ENCODE measurements around the gene B3GALT4.

B3GALT4 gene

GRCh38 chr6:33276864-33277662, at the start of gene B3GALT4:
Gene B3GALT4, plus strand, starts transcription at chr6:33277123. Its CDS starts 297 bp downstream, at chr6:33277420.
- in situ Hi-C loops (cut with HindIII; ENCODE audit: low sequenced_read_pairs) = no loop called here

- in situ Hi-C loops (cut with HindIII; ENCODE audit: low sequenced_read_pairs) = no loop called here
Measured at GRCh38 chr6:33235221-33235634, 41.7 kb upstream of the B3GALT4 start.

GRCh38 chr6:33236328-33236727, 40.6 kb upstream of the B3GALT4 start:
- in situ Hi-C loops (cut with HindIII; ENCODE audit: low sequenced_read_pairs) = no loop called here

GRCh38 chr6:33236852-33237251, 40.1 kb upstream of the B3GALT4 start:
- in situ Hi-C loops (cut with HindIII; ENCODE audit: low sequenced_read_pairs) = no loop called here

- in situ Hi-C loops (cut with HindIII; ENCODE audit: low sequenced_read_pairs) = no loop called here
Measured at GRCh38 chr6:33237741-33238140, 39.2 kb upstream of the B3GALT4 start.

- in situ Hi-C loops (cut with HindIII; ENCODE audit: low sequenced_read_pairs) = no loop called here
Measured at GRCh38 chr6:33241968-33242367, 35.0 kb upstream of the B3GALT4 start.

GRCh38 chr6:33243476-33243875, 33.4 kb upstream of the B3GALT4 start:
- in situ Hi-C loops (cut with HindIII; ENCODE audit: low sequenced_read_pairs) = no loop called here

GRCh38 chr6:33247977-33248642, 28.8 kb upstream of the B3GALT4 start:
- in situ Hi-C loops (cut with HindIII; ENCODE audit: low sequenced_read_pairs) = no loop called here

GRCh38 chr6:33248643-33248931, 28.3 kb upstream of the B3GALT4 start:
- in situ Hi-C loops (cut with HindIII; ENCODE audit: low sequenced_read_pairs) = no loop called here

GRCh38 chr6:33248932-33249731, 27.8 kb upstream of the B3GALT4 start:
- in situ Hi-C loops (cut with HindIII; ENCODE audit: low sequenced_read_pairs) = no loop called here

- in situ Hi-C loops (cut with HindIII; ENCODE audit: low sequenced_read_pairs) = loop anchor here (25.0 kb wide), 1 partner anchor 113 kb away; no protein-coding TSS in a partner anchor
Measured at GRCh38 chr6:33249732-33250630, 26.9 kb upstream of the B3GALT4 start.

- in situ Hi-C loops (cut with HindIII; ENCODE audit: low sequenced_read_pairs) = loop anchor here (25.0 kb wide), 1 partner anchor 113 kb away; no protein-coding TSS in a partner anchor
Measured at GRCh38 chr6:33250731-33251130, 26.2 kb upstream of the B3GALT4 start.

- in situ Hi-C loops (cut with HindIII; ENCODE audit: low sequenced_read_pairs) = loop anchor here (25.0 kb wide), 1 partner anchor 114 kb away; no protein-coding TSS in a partner anchor
Measured at GRCh38 chr6:33251395-33252012, 25.4 kb upstream of the B3GALT4 start.

- in situ Hi-C loops (cut with HindIII; ENCODE audit: low sequenced_read_pairs) = loop anchor here (25.0 kb wide), 1 partner anchor 115 kb away; no protein-coding TSS in a partner anchor
Measured at GRCh38 chr6:33252759-33253158, 24.2 kb upstream of the B3GALT4 start.

GRCh38 chr6:33254591-33254990, 22.3 kb upstream of the B3GALT4 start:
- in situ Hi-C loops (cut with HindIII; ENCODE audit: low sequenced_read_pairs) = loop anchor here (25.0 kb wide), 1 partner anchor 117 kb away; no protein-coding TSS in a partner anchor

- in situ Hi-C loops (cut with HindIII; ENCODE audit: low sequenced_read_pairs) = loop anchor here (25.0 kb wide), 1 partner anchor 122 kb away; no protein-coding TSS in a partner anchor
Measured at GRCh38 chr6:33259032-33259431, 17.9 kb upstream of the B3GALT4 start.

- in situ Hi-C loops (cut with HindIII; ENCODE audit: low sequenced_read_pairs) = loop anchor here (25.0 kb wide), 1 partner anchor 125 kb away; no protein-coding TSS in a partner anchor
Measured at GRCh38 chr6:33262490-33262889, 14.4 kb upstream of the B3GALT4 start.

GRCh38 chr6:33264015-33264414, 12.9 kb upstream of the B3GALT4 start:
- in situ Hi-C loops (cut with HindIII; ENCODE audit: low sequenced_read_pairs) = loop anchor here (25.0 kb wide), 1 partner anchor 127 kb away; no protein-coding TSS in a partner anchor

GRCh38 chr6:33271117-33271467, 5.8 kb upstream of the B3GALT4 start:
- in situ Hi-C loops (cut with HindIII; ENCODE audit: low sequenced_read_pairs) = loop anchor here (25.0 kb wide), 1 partner anchor 134 kb away; no protein-coding TSS in a partner anchor
